ENCODE data around the gene SERPINC1. TPM values are rescaled to one million over a fixed set of nuclear protein-coding genes. Genes with fewer than 3 reads are reported as not detected.

SERPINC1 gene
- total and polyA plus RNA-seq, 2 of the 8 experiments (the other 6 are each of a cell fraction or from before 2014, with no cell fraction given): 0.08 TPM; not detected in 1

- WGBS, 2 experiments (ENCODE audit: extremely low coverage in 1 of 2, insufficient coverage in 1 of 2, insufficient read length in 1 of 2, insufficient replicate concordance in 2 of 2, low coverage in 1 of 2, low lambda C conversion rate in 2 of 2, missing lambda C conversion rate in 1 of 2): 94% methylated on average over 5 of the region's 5 CpGs; no CpG with 5 or more reads in 1 of the 2 experiments
- TF ChIP-seq TEAD4 (IDR thresholded peaks at IDR 0.05; ENCODE audit: low read depth, low read length) (no peak), YY1 (IDR thresholded peaks at IDR 0.05; ENCODE audit: low read depth, low read length) (no peak), POLR2A (IDR thresholded peaks at IDR 0.05; ENCODE audit: control extremely low read depth in 1 of 2, low read depth in 2 of 2, low read length in 2 of 2) (no peak), ATF3 (IDR thresholded peaks at IDR 0.05; ENCODE audit: insufficient read depth, low read depth, low read length) (no peak), SP4 (IDR thresholded peaks at IDR 0.05; ENCODE audit: low read length) (no peak), EZH2 (IDR thresholded peaks at IDR 0.05; ENCODE audit: low read depth, low read length, severe bottlenecking) (no peak)
- CTCF ChIA-PET (ENCODE audit: partially characterized antibody): no interaction called here
Observed at GRCh38 chr1:173884701-173885100, 32.4 kb downstream of the SERPINC1 start.

More at GRCh38 chr1:173884701-173885100, 32.4 kb downstream of the SERPINC1 start:
- Histone ChIP-seq H4K91ac (replicated peaks; ENCODE audit: insufficient read length, low read length) (no peak overlapping the region), H3K9me3 (ENCODE audit: insufficient read depth in 2 of 2, low read depth in 1 of 2, low read length in 1 of 2) (no peaks in the 10 kb centered on the region), H3K79me2 (ENCODE audit: control insufficient read depth in 1 of 2, insufficient read depth in 2 of 2, low read length in 2 of 2) (no peaks in the 10 kb centered on the region), H3K36me3 (ENCODE audit: control insufficient read depth in 2 of 4, insufficient read depth in 4 of 4, low read length in 3 of 4) (peaks cover 0 to 14% (median 5%) of the 10 kb centered on the region in 4 experiments; a peak in 4 of 8 replicates), H3K23ac (ENCODE audit: insufficient read length) (no peak overlapping the region), H4K5ac (ENCODE audit: insufficient read length, low read depth, low read length) (no peak overlapping the region), H3K56ac (replicated peaks; ENCODE audit: insufficient read length, low read depth, low read length) (no peak overlapping the region), H2BK15ac (ENCODE audit: low read length) (no peak overlapping the region), H3K79me1 (ENCODE audit: low read depth, low read length) (no peaks in the 10 kb centered on the region), H3K27ac (ENCODE audit: low read depth, low read length) (no peak overlapping the region), H3K18ac (ENCODE audit: extremely low read depth, low read length) (no peak overlapping the region), H3K9ac (replicated peaks in 1 of 4; ENCODE audit: extremely low read depth in 1 of 4, low read depth in 3 of 4, low read length in 3 of 4) (no peak overlapping the region), H2AFZ (ENCODE audit: low read length) (no peak overlapping the region), H3K4me2 (ENCODE audit: insufficient read depth in 1 of 2, low read depth in 2 of 2, low read length in 2 of 2) (no peak overlapping the region), H3K14ac (ENCODE audit: insufficient read length) (no peak overlapping the region), H3K4ac (replicated peaks; ENCODE audit: insufficient read length, low read depth, low read length) (no peak overlapping the region), H2BK20ac (ENCODE audit: low read length) (no peak overlapping the region), H2BK5ac (ENCODE audit: low read depth, low read length) (no peak overlapping the region), H3K4me1 (replicated peaks in 1 of 4; ENCODE audit: control insufficient read depth in 3 of 4, insufficient read depth in 4 of 4, low read length in 3 of 4) (peaks cover 0 to 5% (median 2%) of the 10 kb centered on the region in 4 experiments; a peak in 2 of 7 replicates), H3K4me3 (ENCODE audit: extremely low read depth in 1 of 4, insufficient read depth in 2 of 4, low read depth in 3 of 4, low read length in 4 of 4) (no peak overlapping the region), H4K8ac (ENCODE audit: extremely low read depth, insufficient read depth, low read length) (no peak overlapping the region), H4K20me1 (replicated peaks in 1 of 2; ENCODE audit: control insufficient read depth in 1 of 2, insufficient read depth in 2 of 2, low read length in 2 of 2) (no peaks in the 10 kb centered on the region), H2BK12ac (ENCODE audit: low read depth, low read length) (no peak overlapping the region), H2AK5ac (ENCODE audit: low read depth, low read length) (no peak overlapping the region), H3K27me3 (replicated peaks in 1 of 4; ENCODE audit: control insufficient read depth in 3 of 4, extremely low read depth in 1 of 4, insufficient read depth in 3 of 4, low read length in 3 of 4) (no peaks in the 10 kb centered on the region), H2BK120ac (replicated peaks; ENCODE audit: low read depth, low read length) (no peak overlapping the region), H3K23me2 (ENCODE audit: low read depth, low read length) (no peaks in the 10 kb centered on the region)
- POLR2A ChIA-PET (ENCODE audit: partially characterized antibody): interaction anchor here (3.1 kb wide), 1 partner anchor 17 kb away, joined by 16 read pairs; the partner anchor contains the start of genes GAS5 and ZBTB37
- FAIRE-seq (no peak), DNase-seq (ENCODE audit: low read depth in 1 of 2, low spot score in 2 of 2) (no peak)

Measured in H1 (cell line).